HG02840 (cell line): ENCODE results near the gene SYT17.

Experiments
- ATAC-seq: cut with Tn5 transposase; IDR thresholded peaks from one replicate; pipeline ENCODE4 v1.9.1; 2021; ENCODE audit warnings: mild to moderate bottlenecking, moderate library complexity, moderate number of reproducible peaks; ENCODE audit not compliant: unreplicated experiment, low FRiP score

Gene SYT17

GRCh38 chr16:19167710-19168370, at the start of gene SYT17:
Gene SYT17, plus strand, starts transcription at chr16:19168240. Its CDS starts 407 bp downstream, at chr16:19168647.
- ATAC-seq = no peak

GRCh38 chr16:19118938-19119431, 49.1 kb upstream of the SYT17 start:
- no peak for ATAC-seq

GRCh38 chr16:19119564-19119963, 48.5 kb upstream of the SYT17 start:
- ATAC-seq = no peak

- ATAC-seq = no peak
Observed at GRCh38 chr16:19123535-19124178, 44.4 kb upstream of the SYT17 start.

GRCh38 chr16:19126300-19126699, 41.7 kb upstream of the SYT17 start:
- no peak for ATAC-seq

GRCh38 chr16:19127205-19127604, 40.8 kb upstream of the SYT17 start:
- no peak for ATAC-seq

- ATAC-seq = no peak
Observed at GRCh38 chr16:19127674-19128131, 40.3 kb upstream of the SYT17 start.

GRCh38 chr16:19128454-19129200, 39.4 kb upstream of the SYT17 start:
- ATAC-seq = no peak

GRCh38 chr16:19130385-19130784, 37.7 kb upstream of the SYT17 start:
- no peak for ATAC-seq

GRCh38 chr16:19130852-19131824, 36.9 kb upstream of the SYT17 start:
- no peak for ATAC-seq

GRCh38 chr16:19131825-19132218, 36.2 kb upstream of the SYT17 start:
- ATAC-seq = no peak

GRCh38 chr16:19132255-19132654, 35.8 kb upstream of the SYT17 start:
- ATAC-seq = no peak

GRCh38 chr16:19132898-19133297, 35.1 kb upstream of the SYT17 start:
- no peak for ATAC-seq

- ATAC-seq = no peak
Observed at GRCh38 chr16:19133600-19133999, 34.4 kb upstream of the SYT17 start.

GRCh38 chr16:19135201-19135842, 32.7 kb upstream of the SYT17 start:
- ATAC-seq = no peak

- ATAC-seq = no peak
Observed at GRCh38 chr16:19135896-19136438, 32.1 kb upstream of the SYT17 start.

- ATAC-seq = no peak
Observed at GRCh38 chr16:19136549-19137196, 31.4 kb upstream of the SYT17 start.

- ATAC-seq = no peak
Observed at GRCh38 chr16:19137201-19138128, 30.6 kb upstream of the SYT17 start.
